ENCODE results near the gene ZFP14. TPM values are rescaled to one million over a fixed set of nuclear protein-coding genes. Genes with fewer than 3 reads are reported as not detected.

Gene ZFP14
- total RNA-seq, 1 donor, result 4.3 TPM

- H3K27me3 ChIP-seq (ENCODE audit: insufficient read depth, low read length), result no peaks in the 10 kb centered on the region
- no peak overlapping the region for H2AFZ ChIP-seq (ENCODE audit: low read length)
- no peak overlapping the region for H3K27ac ChIP-seq (ENCODE audit: low read depth, low read length)
- H3K4me2 ChIP-seq (ENCODE audit: insufficient read depth, low read length), result no peak overlapping the region
- H3K4me3 ChIP-seq (ENCODE audit: insufficient read depth, low read length), result no peak overlapping the region
- peaks cover 43% of the 10 kb centered on the region for H3K36me3 ChIP-seq (ENCODE audit: insufficient read depth, low read length)
- H3K9me3 ChIP-seq (ENCODE audit: low read depth, low read length), result no peaks in the 10 kb centered on the region
- H4K20me1 ChIP-seq (ENCODE audit: insufficient read depth, low read length), result no peaks in the 10 kb centered on the region
- TF ChIP-seq CTCF (IDR thresholded peaks at IDR 0.05; ENCODE audit: extremely low read depth, low read depth, low read length), result no peak
- H3K4me1 ChIP-seq (ENCODE audit: insufficient read depth, low read length), result no peaks in the 10 kb centered on the region
- DNase-seq (ENCODE audit: insufficient read length, low spot score, missing footprints), result no peak
- peaks cover 40% of the 10 kb centered on the region for H3K79me2 ChIP-seq (ENCODE audit: insufficient read depth, low read length)
These were observed 30.8 kb upstream of the ZFP14 start for GRCh38 chr19:36409841-36410240.

- Histone ChIP-seq H3K4me3 (ENCODE audit: insufficient read depth, low read length) (no peak overlapping the region), H3K4me1 (ENCODE audit: insufficient read depth, low read length) (no peaks in the 10 kb centered on the region), H3K27ac (ENCODE audit: low read depth, low read length) (no peak overlapping the region), H3K9me3 (ENCODE audit: low read depth, low read length) (no peaks in the 10 kb centered on the region), H4K20me1 (ENCODE audit: insufficient read depth, low read length) (no peaks in the 10 kb centered on the region), H3K79me2 (ENCODE audit: insufficient read depth, low read length) (peaks cover 30% of the 10 kb centered on the region), H3K36me3 (ENCODE audit: insufficient read depth, low read length) (peaks cover 50% of the 10 kb centered on the region), H3K4me2 (ENCODE audit: insufficient read depth, low read length) (no peak overlapping the region), H3K27me3 (ENCODE audit: insufficient read depth, low read length) (no peaks in the 10 kb centered on the region), H2AFZ (ENCODE audit: low read length) (no peak overlapping the region)
- TF ChIP-seq CTCF (IDR thresholded peaks at IDR 0.05; ENCODE audit: extremely low read depth, low read depth, low read length), result no peak
- no peak for DNase-seq (ENCODE audit: insufficient read length, low spot score, missing footprints)
These were observed 29.1 kb upstream of the ZFP14 start for GRCh38 chr19:36408101-36408500.

GRCh38 chr19:36404498-36404897 is 25.5 kb upstream of the ZFP14 start:
- TF ChIP-seq CTCF (IDR thresholded peaks at IDR 0.05; ENCODE audit: extremely low read depth, low read depth, low read length), result no peak
- no peaks in the 10 kb centered on the region for H3K9me3 ChIP-seq (ENCODE audit: low read depth, low read length)
- H3K4me3 ChIP-seq (ENCODE audit: insufficient read depth, low read length), result no peak overlapping the region
- DNase-seq (ENCODE audit: insufficient read length, low spot score, missing footprints), result no peak
- H3K4me2 ChIP-seq (ENCODE audit: insufficient read depth, low read length), result no peak overlapping the region
- H3K27ac ChIP-seq (ENCODE audit: low read depth, low read length), result no peak overlapping the region
- H3K4me1 ChIP-seq (ENCODE audit: insufficient read depth, low read length), result no peaks in the 10 kb centered on the region
- H2AFZ ChIP-seq (ENCODE audit: low read length), result no peak overlapping the region
- no peaks in the 10 kb centered on the region for H4K20me1 ChIP-seq (ENCODE audit: insufficient read depth, low read length)
- H3K79me2 ChIP-seq (ENCODE audit: insufficient read depth, low read length), result peaks cover 7% of the 10 kb centered on the region
- H3K36me3 ChIP-seq (ENCODE audit: insufficient read depth, low read length), result peaks cover 69% of the 10 kb centered on the region
- H3K27me3 ChIP-seq (ENCODE audit: insufficient read depth, low read length), result no peaks in the 10 kb centered on the region

- H3K27me3 ChIP-seq (ENCODE audit: insufficient read depth, low read length), result no peaks in the 10 kb centered on the region
- H3K4me2 ChIP-seq (ENCODE audit: insufficient read depth, low read length), result no peak overlapping the region
- no peak overlapping the region for H2AFZ ChIP-seq (ENCODE audit: low read length)
- H3K36me3 ChIP-seq (ENCODE audit: insufficient read depth, low read length), result peaks cover 55% of the 10 kb centered on the region
- DNase-seq (ENCODE audit: insufficient read length, low spot score, missing footprints), result no peak
- TF ChIP-seq CTCF (IDR thresholded peaks at IDR 0.05; ENCODE audit: extremely low read depth, low read depth, low read length), result no peak
- no peaks in the 10 kb centered on the region for H4K20me1 ChIP-seq (ENCODE audit: insufficient read depth, low read length)
- H3K4me3 ChIP-seq (ENCODE audit: insufficient read depth, low read length), result no peak overlapping the region
- H3K4me1 ChIP-seq (ENCODE audit: insufficient read depth, low read length), result no peaks in the 10 kb centered on the region
- H3K79me2 ChIP-seq (ENCODE audit: insufficient read depth, low read length), result no peaks in the 10 kb centered on the region
- H3K9me3 ChIP-seq (ENCODE audit: low read depth, low read length), result no peaks in the 10 kb centered on the region
- no peak overlapping the region for H3K27ac ChIP-seq (ENCODE audit: low read depth, low read length)
These were observed 22.5 kb upstream of the ZFP14 start for GRCh38 chr19:36401475-36401874.

Measured in osteoblast (primary cell).